Peyer's patch (tissue), 4 donors: ENCODE results near the gene DYNLT3.

Experiments
- POLR2A ChIP-seq, 2 donors: fragments of 450-650 bp; IDR thresholded peaks; one replicate each; pipeline ENCODE4 v1.5.1; 2017; ENCODE audit warnings: antibody characterized with exemption in 2 of 2, mild to moderate bottlenecking in 2 of 2, moderate library complexity in 2 of 2
- TF ChIP-seq, protein P1 (sequence below), 6 experiments: fragments of 450-650 bp in 4 of 6; fragments of 200-600 bp in 2 of 6; sonication (generic) in 1 of 6; IDR thresholded peaks; one replicate each; pipeline ENCODE4 v1.5.1; 2017 to 2019; ENCODE audit warnings: antibody characterized with exemption in 6 of 6, mild to moderate bottlenecking in 3 of 6, moderate library complexity in 1 of 6

DNA sequence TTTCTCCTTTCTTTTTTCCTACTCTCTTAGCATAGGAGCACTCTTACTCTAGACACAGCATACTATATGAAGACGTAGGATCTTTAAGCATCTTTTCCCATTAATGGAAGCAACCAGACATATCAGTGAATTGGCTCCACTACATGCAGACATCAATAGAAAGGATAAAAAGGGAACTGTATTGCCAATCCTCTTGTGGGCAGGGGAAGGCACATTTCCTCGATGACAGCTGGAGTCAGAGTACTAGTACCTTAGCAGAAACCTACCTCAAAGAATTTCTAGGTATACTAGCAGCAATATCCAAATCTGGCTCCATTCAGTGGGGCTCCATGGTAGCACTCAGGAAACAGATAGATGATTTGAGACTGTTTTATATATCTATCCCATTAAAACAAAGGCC, 47.4 kb downstream of the DYNLT3 start:
- TF ChIP-seq, protein P1, sequence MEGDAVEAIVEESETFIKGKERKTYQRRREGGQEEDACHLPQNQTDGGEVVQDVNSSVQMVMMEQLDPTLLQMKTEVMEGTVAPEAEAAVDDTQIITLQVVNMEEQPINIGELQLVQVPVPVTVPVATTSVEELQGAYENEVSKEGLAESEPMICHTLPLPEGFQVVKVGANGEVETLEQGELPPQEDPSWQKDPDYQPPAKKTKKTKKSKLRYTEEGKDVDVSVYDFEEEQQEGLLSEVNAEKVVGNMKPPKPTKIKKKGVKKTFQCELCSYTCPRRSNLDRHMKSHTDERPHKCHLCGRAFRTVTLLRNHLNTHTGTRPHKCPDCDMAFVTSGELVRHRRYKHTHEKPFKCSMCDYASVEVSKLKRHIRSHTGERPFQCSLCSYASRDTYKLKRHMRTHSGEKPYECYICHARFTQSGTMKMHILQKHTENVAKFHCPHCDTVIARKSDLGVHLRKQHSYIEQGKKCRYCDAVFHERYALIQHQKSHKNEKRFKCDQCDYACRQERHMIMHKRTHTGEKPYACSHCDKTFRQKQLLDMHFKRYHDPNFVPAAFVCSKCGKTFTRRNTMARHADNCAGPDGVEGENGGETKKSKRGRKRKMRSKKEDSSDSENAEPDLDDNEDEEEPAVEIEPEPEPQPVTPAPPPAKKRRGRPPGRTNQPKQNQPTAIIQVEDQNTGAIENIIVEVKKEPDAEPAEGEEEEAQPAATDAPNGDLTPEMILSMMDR (IDR thresholded peaks at IDR 0.05): no peak
- no peak for TF ChIP-seq POLR2A (IDR thresholded peaks at IDR 0.05)
